Measurements from ENCODE around the gene CYP2A6. TPM values are rescaled to one million over a fixed set of nuclear protein-coding genes. Genes with fewer than 3 reads are reported as not detected.
"Not testable (repeated sequence)": the region's sequence is repeated elsewhere in the genome, so short reads cannot be mapped to it uniquely, and the experiment has no call there.

The CYP2A6 gene
- total RNA-seq (2014; rRNA removed; shearing (Covaris generic)) = not detected in 2 replicates

GRCh38 chr19:40850277-40850676, at the start of gene CYP2A6:
Gene CYP2A6, minus strand, starts transcription at chr19:40850447. Its CDS starts 21 bp downstream, at chr19:40850426.
- DNase-seq (ENCODE audit: low read depth) = not testable (repeated sequence)

- DNase-seq (ENCODE audit: low read depth) = not testable (repeated sequence)
Observed at GRCh38 chr19:40899964-40900363, 49.7 kb upstream of the CYP2A6 start.

- DNase-seq (ENCODE audit: low read depth) = not testable (repeated sequence)
Observed at GRCh38 chr19:40896843-40897789, 46.9 kb upstream of the CYP2A6 start.

- no peak for DNase-seq (ENCODE audit: low read depth)
Observed at GRCh38 chr19:40896418-40896796, 46.2 kb upstream of the CYP2A6 start.

GRCh38 chr19:40893112-40893511, 42.9 kb upstream of the CYP2A6 start:
- DNase-seq (ENCODE audit: low read depth) = no peak

- no peak for DNase-seq (ENCODE audit: low read depth)
Observed at GRCh38 chr19:40889366-40889765, 39.1 kb upstream of the CYP2A6 start.

- DNase-seq (ENCODE audit: low read depth) = no peak
Observed at GRCh38 chr19:40888191-40888590, 37.9 kb upstream of the CYP2A6 start.

- DNase-seq (ENCODE audit: low read depth) = not testable (repeated sequence)
Observed at GRCh38 chr19:40884187-40884931, 34.1 kb upstream of the CYP2A6 start.

- DNase-seq (ENCODE audit: low read depth) = not testable (repeated sequence)
Observed at GRCh38 chr19:40882062-40882461, 31.8 kb upstream of the CYP2A6 start, which contains the start of gene CYP2A7. Gene CYP2A7, minus strand, starts transcription at chr19:40882231. Its CDS starts 21 bp downstream, at chr19:40882210.

- not testable (repeated sequence) for DNase-seq (ENCODE audit: low read depth)
Observed at GRCh38 chr19:40879349-40879748, 29.1 kb upstream of the CYP2A6 start.

GRCh38 chr19:40875526-40875951, 25.3 kb upstream of the CYP2A6 start:
- DNase-seq (ENCODE audit: low read depth) = not testable (repeated sequence)

- DNase-seq (ENCODE audit: low read depth) = not testable (repeated sequence)
Observed at GRCh38 chr19:40874874-40875273, 24.6 kb upstream of the CYP2A6 start.

- not testable (repeated sequence) for DNase-seq (ENCODE audit: low read depth)
Observed at GRCh38 chr19:40873873-40874272, 23.6 kb upstream of the CYP2A6 start.

- no peak for DNase-seq (ENCODE audit: low read depth)
Observed at GRCh38 chr19:40872209-40872608, 22.0 kb upstream of the CYP2A6 start.

- no peak for DNase-seq (ENCODE audit: low read depth)
Observed at GRCh38 chr19:40867701-40868100, 17.5 kb upstream of the CYP2A6 start.

- DNase-seq (ENCODE audit: low read depth) = not testable (repeated sequence)
Observed at GRCh38 chr19:40864739-40865496, 14.7 kb upstream of the CYP2A6 start.

- DNase-seq (ENCODE audit: low read depth) = peak; percentile 66
Observed at GRCh38 chr19:40862785-40863184, 12.5 kb upstream of the CYP2A6 start.

- no peak for DNase-seq (ENCODE audit: low read depth)
Observed at GRCh38 chr19:40862333-40862732, 12.1 kb upstream of the CYP2A6 start.

GRCh38 chr19:40858109-40858508, 7.9 kb upstream of the CYP2A6 start:
- DNase-seq (ENCODE audit: low read depth) = no peak

- DNase-seq (ENCODE audit: low read depth) = not testable (repeated sequence)
Observed at GRCh38 chr19:40852467-40853152, 2.4 kb upstream of the CYP2A6 start.

- DNase-seq (ENCODE audit: low read depth) = not testable (repeated sequence)
Observed at GRCh38 chr19:40846722-40847121, 3.5 kb downstream of the CYP2A6 start.

All from RPMI7951 (cell line).